Activated CD4-positive, alpha-beta T cell treated with anti-CD3 and anti-CD28 coated beads for 24 hours (primary cell): ENCODE data around the gene IFT172.
"Not testable (repeated sequence)": the region's sequence is repeated elsewhere in the genome, so short reads cannot be mapped to it uniquely, and the experiment has no call there.

Experiments used
- DNase-seq, 2 donors: peaks; one replicate each; pipeline ENCODE4 v3.0.0-alpha.2; 2020; ENCODE audit warnings: low read depth in 2 of 2

Gene IFT172

GRCh38 chr2:27489498-27490397 lies at the start of gene IFT172:
Gene IFT172 (minus strand): TSS chr2:27489743. CDS start chr2:27489653, 90 bp downstream.
- DNase-seq = peak; percentile 98 to 99

DNA sequence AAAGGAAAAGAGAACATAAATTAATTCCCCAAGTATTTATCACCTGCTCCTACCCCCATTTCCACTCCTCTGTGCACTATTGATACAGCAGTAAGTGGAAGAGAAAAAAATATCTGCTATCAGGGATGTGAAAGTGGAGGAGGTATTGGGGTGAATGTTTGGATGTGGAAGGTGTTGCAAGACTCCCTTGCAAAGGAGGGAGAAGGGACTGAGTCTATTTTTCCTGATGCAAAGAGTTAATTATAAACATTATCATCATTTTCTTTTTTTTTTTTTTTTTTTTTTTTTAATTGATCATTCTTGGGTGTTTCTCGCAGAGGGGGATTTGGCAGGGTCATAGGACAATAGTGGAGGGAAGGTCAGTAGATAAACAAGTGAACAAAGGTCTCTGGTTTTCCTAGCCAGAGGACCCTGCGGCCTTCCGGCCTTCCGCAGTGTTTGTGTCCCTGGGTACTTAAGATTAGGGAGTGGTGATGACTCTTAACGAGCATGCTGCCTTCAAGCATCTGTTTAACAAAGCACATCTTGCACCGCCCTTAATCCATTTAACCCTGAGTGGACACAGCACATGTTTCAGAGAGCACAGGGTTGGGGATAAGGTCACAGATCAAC lies 49.4 kb upstream of the IFT172 start:
- DNase-seq = not testable (repeated sequence)

DNA sequence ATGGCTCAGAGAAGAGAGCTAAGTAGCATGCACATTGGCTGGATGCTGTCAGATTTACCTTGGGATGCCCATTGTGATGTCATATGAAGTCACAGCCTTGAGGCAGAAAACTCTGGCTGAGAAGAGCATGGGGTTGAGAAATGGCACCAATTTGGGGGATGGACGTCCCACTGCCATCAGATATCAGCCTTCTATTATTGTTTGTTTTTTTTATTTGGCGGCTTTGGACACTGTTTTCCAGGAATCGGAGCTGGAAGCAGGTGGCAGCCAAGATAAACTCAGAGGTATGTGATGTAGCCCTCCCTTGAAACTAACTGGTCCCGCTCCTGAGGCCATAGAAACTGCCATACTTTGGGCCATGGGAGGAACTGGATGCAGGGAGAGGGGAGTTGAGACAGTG lies 47.7 kb upstream of the IFT172 start:
- no peak for DNase-seq

GRCh38 chr2:27531983-27532382 lies 42.4 kb upstream of the IFT172 start:
- no peak for DNase-seq

- no peak for DNase-seq
Observed at GRCh38 chr2:27527182-27527581, 37.6 kb upstream of the IFT172 start.

DNA sequence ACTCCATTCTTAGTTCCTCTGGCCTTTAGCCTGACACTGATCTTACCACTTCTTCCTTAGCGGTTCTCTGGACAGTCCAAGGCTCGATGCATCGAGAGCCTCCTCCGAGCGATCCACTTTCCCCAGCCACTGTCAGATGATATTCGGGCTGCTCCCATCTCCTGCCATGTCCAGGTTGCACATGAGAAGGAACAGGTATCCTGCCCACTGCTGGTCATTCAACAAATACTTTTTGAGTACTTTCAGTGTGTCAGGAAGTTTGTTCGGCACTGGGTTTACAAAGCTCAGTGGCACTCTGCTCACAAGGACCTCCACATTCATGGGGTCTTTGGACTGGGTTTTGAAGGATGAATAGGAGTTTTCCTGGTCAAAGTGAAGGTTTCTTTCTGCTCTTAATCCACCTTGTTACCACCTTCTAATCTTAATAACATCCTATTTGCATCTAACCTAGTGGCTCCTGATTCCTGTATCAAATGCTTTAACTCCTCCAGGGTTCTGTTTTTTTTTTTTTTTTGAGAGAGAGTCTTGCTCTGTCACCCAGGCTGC lies 32.9 kb upstream of the IFT172 start:
- no peak for DNase-seq

- DNase-seq = no peak
Observed at GRCh38 chr2:27520316-27520715, 30.8 kb upstream of the IFT172 start.

GRCh38 chr2:27518782-27519113 lies 29.2 kb upstream of the IFT172 start:
- DNase-seq = no peak

- DNase-seq = no peak
Observed at GRCh38 chr2:27518113-27518781, 28.7 kb upstream of the IFT172 start.

DNA sequence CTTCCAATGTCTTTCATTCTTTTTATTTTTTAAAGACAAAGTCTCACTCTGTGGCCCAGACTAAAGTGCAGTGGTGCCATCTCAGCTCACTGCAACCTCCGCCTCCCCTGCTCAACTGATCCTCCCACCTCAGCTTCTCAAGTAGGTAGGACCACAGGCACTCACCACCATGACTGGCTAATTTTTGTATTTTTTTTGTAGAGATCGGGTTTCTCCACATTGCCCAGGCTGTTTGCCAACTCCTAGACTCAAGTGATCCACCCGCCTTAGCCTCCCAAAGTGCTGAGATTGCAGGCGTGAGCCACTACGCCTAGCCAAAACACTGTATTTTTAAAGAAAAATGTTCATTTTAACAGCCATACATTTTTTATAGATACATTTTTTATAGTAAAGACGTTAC lies 19.8 kb upstream of the IFT172 start:
- no peak for DNase-seq

GRCh38 chr2:27507293-27507692 lies 17.8 kb upstream of the IFT172 start:
- no peak for DNase-seq

DNA sequence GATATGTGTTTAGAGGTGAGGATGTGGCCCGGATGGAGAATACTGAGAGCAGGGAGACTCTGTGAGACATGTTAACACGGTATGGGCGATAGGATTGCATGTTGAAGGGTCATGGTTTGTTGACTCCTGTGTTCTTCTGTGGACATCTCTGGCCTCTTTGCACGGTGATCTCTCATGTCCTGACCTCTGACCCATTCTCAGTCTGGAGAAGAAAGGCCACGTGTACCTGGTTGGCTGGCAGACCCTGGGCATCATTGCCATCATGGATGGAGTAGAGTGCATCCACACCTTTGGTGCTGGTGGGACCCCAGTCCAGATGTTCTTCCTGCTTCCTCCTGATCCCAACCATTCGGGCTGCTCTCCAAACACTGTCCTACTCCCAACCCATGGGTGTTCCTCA lies 17.0 kb upstream of the IFT172 start:
- no peak for DNase-seq

DNA sequence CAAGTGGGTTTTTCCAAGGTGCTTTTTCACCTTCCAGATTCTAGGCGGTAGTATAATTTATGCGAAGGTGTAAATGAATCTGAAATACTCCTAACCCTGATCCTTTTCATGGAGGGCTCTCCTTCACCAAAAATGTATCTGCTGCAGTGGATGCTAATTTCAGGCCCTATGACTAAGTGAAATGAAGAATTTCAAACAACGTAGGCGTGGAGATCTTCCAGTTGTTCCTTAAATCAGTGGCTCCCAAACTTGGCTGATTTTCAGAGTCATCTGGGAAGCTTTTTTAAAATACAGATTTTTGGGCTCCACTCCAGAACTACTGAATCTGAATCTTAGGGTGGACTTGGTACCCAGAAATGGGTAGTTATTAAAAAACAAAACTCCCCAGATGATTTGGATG lies 12.6 kb upstream of the IFT172 start:
- no peak for DNase-seq

DNA sequence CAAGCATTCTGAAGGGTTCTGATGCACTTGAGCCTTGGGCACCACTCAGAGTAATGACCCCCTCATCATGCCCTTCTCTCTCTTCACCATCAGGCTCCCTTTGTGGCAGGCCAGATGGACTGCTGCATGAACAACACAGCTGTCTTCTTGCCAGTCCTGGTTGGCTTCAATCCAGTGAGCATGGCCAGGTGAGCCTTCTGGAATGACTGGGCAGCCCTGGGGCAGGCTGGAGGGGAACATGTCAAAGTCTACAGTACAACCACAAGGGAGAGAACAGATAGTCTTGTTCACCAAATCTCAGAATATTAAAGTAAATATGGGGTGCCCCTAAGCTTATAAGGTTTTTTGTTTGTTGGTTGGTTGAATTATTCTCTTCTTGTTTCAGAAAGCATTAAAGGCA lies 11.5 kb upstream of the IFT172 start:
- no peak for DNase-seq

DNA sequence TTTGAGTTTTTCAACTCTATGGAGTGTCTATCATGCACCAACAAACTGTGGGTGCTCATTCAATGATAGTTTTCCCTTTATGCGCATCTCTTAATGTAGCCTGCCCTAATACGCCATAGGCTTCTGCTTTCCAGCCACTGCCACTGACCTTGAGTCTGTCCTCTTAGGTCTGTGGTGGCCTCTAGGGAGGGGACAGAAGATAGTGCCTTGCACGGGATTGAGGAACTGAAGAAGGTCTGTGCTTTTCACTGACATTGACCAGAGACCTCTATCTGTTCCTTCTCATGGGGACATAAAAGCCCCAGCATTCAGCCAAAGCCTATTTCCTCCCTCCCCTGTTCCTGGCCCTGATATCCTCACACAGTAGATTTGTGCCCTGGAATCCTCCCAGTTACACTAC lies 9.4 kb upstream of the IFT172 start:
- no peak for DNase-seq

GRCh38 chr2:27497288-27497627 lies 7.7 kb upstream of the IFT172 start:
- DNase-seq = no peak

DNA sequence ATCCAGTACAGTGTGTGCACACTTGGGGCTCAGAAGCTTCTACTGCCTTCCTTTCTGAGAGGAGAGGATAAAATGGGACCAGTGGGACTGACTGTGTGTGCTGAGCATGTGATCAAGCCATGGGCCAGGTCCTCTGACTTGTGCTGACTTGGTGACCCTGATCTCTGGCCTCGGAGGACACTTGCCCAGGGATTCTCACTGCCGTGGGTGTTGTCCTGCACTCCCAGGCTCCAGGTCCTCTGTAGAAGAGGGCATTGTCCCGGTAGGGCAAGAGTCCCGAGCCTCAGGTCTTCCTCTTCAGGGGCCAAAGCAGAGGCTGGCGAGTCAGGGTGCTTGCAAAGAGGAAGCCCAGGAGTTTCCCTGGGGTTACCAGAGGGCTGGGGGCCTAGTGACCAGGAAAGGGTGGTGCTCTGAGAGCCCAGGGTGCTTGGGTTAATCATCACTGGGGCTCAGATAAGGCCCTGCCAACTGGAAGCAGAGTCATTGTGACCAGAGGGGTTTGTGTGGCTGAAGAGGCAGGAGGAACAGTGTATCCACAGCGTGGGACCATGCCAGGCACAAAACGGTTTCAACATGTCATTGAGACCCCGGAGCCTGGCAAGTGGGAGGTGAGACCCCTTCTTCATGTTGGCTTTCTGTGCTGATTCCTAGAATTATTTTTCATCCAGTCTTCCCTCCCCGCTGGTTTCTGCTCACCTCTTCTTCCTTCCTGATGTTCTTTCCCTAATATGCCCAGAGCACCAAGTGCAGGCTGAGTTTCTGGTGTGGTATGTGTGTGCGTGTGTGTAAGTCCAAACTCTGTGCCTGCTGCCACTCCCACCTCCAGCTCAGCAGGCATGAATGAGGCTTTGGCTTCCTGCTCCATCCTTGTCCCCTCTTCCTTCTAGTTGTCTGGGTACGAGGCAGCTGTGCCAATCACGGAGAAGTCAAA lies 7.1 kb upstream of the IFT172 start, which contains the start of gene GCKR:
TSS of gene GCKR (plus strand) at position 483 of the 931 bp plus-strand sequence. CDS start at position 549, 66 bp downstream.
- DNase-seq = no peak

DNA sequence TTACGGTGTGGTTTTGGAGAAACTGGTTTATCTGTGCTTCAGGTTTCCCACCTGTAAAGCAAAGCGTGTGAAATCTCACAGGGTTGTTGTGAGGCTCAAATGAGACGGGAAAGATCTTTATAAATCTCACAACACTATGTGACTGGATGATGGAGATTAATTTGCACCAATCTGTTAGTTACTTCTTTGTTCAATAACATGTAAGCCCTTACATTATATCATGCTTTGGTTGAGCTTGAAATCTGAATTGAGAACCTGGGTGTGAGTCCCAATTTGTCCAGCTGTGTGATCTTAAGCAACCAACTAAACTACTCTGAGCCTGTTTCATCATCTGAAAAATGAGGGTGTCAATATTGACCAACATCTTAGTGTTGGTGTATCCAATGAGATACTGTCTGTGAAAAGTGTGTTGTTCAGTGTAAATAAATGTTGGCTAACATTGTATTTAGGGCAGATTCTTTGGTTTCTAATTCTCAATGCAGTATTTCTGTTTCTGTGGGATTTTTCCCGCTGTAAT lies 6.4 kb upstream of the IFT172 start:
- DNase-seq = no peak

- DNase-seq = no peak
Observed at GRCh38 chr2:27494944-27495554, 5.5 kb upstream of the IFT172 start, which contains the start of gene FNDC4. Gene FNDC4 (minus strand): TSS chr2:27495200. CDS start chr2:27494679, 521 bp downstream.

GRCh38 chr2:27494284-27494943 lies 4.9 kb upstream of the IFT172 start:
- DNase-seq = no peak
